Thyroid gland (tissue), 4 donors: ENCODE results near the gene BGLAP. TPM values are rescaled to one million over a fixed set of nuclear protein-coding genes. Genes with fewer than 3 reads are reported as not detected.

ENCODE experiments used
- DNase-seq, 2 donors: peaks; one replicate each; pipeline ENCODE4 v3.0.0-alpha.2; 2019
- H3K27ac ChIP-seq, 3 donors: fragments of 200-600 bp; sonication (generic); 1 replicate in 2 of 3; 2 replicates in 1 of 3; pipeline ENCODE4 v1.5.1; 2016 to 2019; ENCODE audit warnings: mild to moderate bottlenecking in 1 of 3, moderate library complexity in 1 of 3
- H3K27me3 ChIP-seq: fragments of 200-600 bp; sonication (generic); one replicate; pipeline ENCODE4 v1.5.1; 2019
- H3K36me3 ChIP-seq, 2 donors: fragments of 200-600 bp; sonication (generic); one replicate each; pipeline ENCODE4 v1.5.1; 2016 to 2019
- H3K4me1 ChIP-seq, 2 donors: fragments of 200-600 bp; sonication (generic); one replicate each; pipeline ENCODE4 v1.5.1; 2017 to 2019
- H3K4me3 ChIP-seq, 3 donors: fragments of 200-600 bp; sonication (generic); replicated peaks in 1 of 3; 1 replicate in 2 of 3; 2 replicates in 1 of 3; pipeline ENCODE4 v1.5.1; 2016; ENCODE audit warnings: mild to moderate bottlenecking in 1 of 3
- H3K9me3 ChIP-seq: fragments of 200-600 bp; sonication (generic); one replicate; pipeline ENCODE4 v1.5.1; 2017
- POLR2A ChIP-seq, 2 donors: fragments of 450-650 bp; IDR thresholded peaks; one replicate each; pipeline ENCODE4 v1.6.1; 2017; ENCODE audit warnings: antibody characterized with exemption in 2 of 2, mild to moderate bottlenecking in 2 of 2, moderate library complexity in 1 of 2
- WGBS, 2 donors: methylation state at CpG; one replicate each; pipeline ENCODE4 v1.1.5; 2017; 5-methylcytosine and 5-hydroxymethylcytosine counted together
- intact Hi-C: fragments of 100-400 bp; cut with DNase I; formaldehyde crosslinking; loops from one replicate; pipeline ENCODE4 v1.15.1; 2023
- total RNA-seq, 4 donors: library from RNA; depleted of rRNA; stranded (reverse); fragments of >200 nt; gene quantifications; one replicate each; pipeline ENCODE4 v1.2.3, GENCODE V29; 2016
- TF ChIP-seq, protein P1 (sequence below), 6 experiments: fragments of 200-600 bp in 3 of 6; fragments of 450-650 bp in 3 of 6; sonication (generic) in 3 of 6; IDR thresholded peaks; one replicate each; pipeline ENCODE4 v1.5.1; 2016 to 2019; ENCODE audit warnings: antibody characterized with exemption in 6 of 6, mild to moderate bottlenecking in 2 of 6, inconsistent platforms in 1 of 6, moderate library complexity in 1 of 6

Gene BGLAP
- total RNA-seq, 4 donors from 2014 or later, result 1.0 to 4.4 (median 1.3) TPM; not detected in 1

DNA sequence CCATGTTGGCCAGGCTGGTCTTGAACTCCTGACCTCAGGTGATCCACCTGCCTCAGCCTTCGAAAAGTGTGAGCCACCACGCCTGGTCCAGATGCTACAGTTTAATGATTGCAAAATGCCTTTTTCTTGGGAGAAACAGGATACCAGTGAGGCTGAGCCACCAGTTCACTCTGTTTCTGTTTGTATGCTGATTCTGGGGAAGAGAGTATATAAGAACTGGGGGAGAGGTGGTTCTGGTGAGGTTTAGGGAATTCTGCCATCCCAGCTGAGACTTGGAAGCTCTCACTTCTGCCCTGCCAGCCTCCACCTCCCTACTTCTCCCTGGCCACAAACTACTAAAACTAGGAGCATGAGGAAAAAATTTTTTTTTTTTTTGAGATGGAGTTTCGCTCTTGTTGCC, 37.3 kb upstream of the BGLAP start:
- Histone ChIP-seq H3K9me3 (no peaks in the 10 kb centered on the region), H3K4me1 (peaks cover 0 to 4% of the 10 kb centered on the region in 2 donors), H3K36me3 (peaks cover 14 to 19% of the 10 kb centered on the region in 2 donors), H3K4me3 (no peak overlapping the region), H3K27me3 (no peaks in the 10 kb centered on the region), H3K27ac (no peak overlapping the region)
- no peak for DNase-seq
- TF ChIP-seq, protein P1, sequence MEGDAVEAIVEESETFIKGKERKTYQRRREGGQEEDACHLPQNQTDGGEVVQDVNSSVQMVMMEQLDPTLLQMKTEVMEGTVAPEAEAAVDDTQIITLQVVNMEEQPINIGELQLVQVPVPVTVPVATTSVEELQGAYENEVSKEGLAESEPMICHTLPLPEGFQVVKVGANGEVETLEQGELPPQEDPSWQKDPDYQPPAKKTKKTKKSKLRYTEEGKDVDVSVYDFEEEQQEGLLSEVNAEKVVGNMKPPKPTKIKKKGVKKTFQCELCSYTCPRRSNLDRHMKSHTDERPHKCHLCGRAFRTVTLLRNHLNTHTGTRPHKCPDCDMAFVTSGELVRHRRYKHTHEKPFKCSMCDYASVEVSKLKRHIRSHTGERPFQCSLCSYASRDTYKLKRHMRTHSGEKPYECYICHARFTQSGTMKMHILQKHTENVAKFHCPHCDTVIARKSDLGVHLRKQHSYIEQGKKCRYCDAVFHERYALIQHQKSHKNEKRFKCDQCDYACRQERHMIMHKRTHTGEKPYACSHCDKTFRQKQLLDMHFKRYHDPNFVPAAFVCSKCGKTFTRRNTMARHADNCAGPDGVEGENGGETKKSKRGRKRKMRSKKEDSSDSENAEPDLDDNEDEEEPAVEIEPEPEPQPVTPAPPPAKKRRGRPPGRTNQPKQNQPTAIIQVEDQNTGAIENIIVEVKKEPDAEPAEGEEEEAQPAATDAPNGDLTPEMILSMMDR (IDR thresholded peaks at IDR 0.05), result no peak
- no peak for TF ChIP-seq POLR2A (IDR thresholded peaks at IDR 0.05)
- WGBS, 2 donors, result 90 to 93% methylated on average over 3 of the region's 3 CpGs
- intact Hi-C loops, result no loop called here

- whole genome bisulfite sequencing, 2 donors, result 94 to 96% methylated on average over 3 of the region's 3 CpGs
- Histone ChIP-seq H3K4me1 (peaks cover 11 to 15% of the 10 kb centered on the region in 2 donors), H3K27me3 (no peaks in the 10 kb centered on the region), H3K4me3 (no peak overlapping the region), H3K9me3 (no peaks in the 10 kb centered on the region), H3K27ac (no peak overlapping the region), H3K36me3 (peaks cover 11 to 13% of the 10 kb centered on the region in 2 donors)
- no peak for DNase-seq
- TF ChIP-seq, protein P1 (IDR thresholded peaks at IDR 0.05), result no peak
- no peak for TF ChIP-seq POLR2A (IDR thresholded peaks at IDR 0.05)
- intact Hi-C loops, result no loop called here
Measured at GRCh38 chr1:156211243-156211642, 30.7 kb upstream of the BGLAP start.

DNA sequence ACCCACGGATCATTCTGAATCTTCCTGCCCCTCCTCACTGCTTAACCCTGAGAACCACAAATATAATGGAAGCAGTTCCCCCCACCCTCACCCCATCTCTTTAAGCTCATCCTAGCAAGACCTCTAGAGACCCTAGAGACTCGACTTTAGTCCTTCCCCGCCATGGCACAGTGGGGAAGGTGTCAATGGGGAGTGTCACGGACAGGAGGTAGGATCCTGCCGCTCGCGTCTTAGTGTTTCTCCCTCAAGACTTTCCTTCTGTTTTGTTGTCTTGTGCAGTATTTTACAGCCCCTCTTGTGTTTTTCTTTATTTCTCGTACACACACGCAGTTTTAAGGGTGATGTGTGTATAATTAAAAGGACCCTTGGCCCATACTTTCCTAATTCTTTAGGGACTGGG, 29.9 kb upstream of the BGLAP start:
- peaks cover 11 to 13% of the 10 kb centered on the region in 2 donors for H3K36me3 ChIP-seq
- no peak for DNase-seq
- peak overlapping the region in 1 of 3 donors; percentile 45 for H3K4me3 ChIP-seq
- TF ChIP-seq, protein P1 (IDR thresholded peaks at IDR 0.05), result no peak
- no peak for TF ChIP-seq POLR2A (IDR thresholded peaks at IDR 0.05)
- peak overlapping the region; percentile 89 to 92 (median 91) for H3K27ac ChIP-seq
- H3K4me1 ChIP-seq, result peaks cover 11 to 16% of the 10 kb centered on the region in 2 donors
- H3K9me3 ChIP-seq, result no peaks in the 10 kb centered on the region
- WGBS, 2 donors, result 80 to 83% methylated on average over 9 of the region's 9 CpGs
- H3K27me3 ChIP-seq, result no peaks in the 10 kb centered on the region
- intact Hi-C loops, result no loop called here

GRCh38 chr1:156212833-156213643, 28.9 kb upstream of the BGLAP start, which contains the start of gene PMF1:
PMF1 (plus strand) TSS chr1:156213007; CDS start chr1:156213016, 9 bp downstream.
- DNase-seq, result peak; percentile 98 to 99
- 0 to 1% methylated on average over 44 to 54 of the region's 61 CpGs for WGBS, 2 donors
- peaks cover 7 to 10% of the 10 kb centered on the region in 2 donors for H3K36me3 ChIP-seq
- H3K4me1 ChIP-seq, result peaks cover 11 to 25% of the 10 kb centered on the region in 2 donors
- peak within 1 kb of the TSS; percentile 7 to 91 (median 45) for H3K4me3 ChIP-seq
- H3K27me3 ChIP-seq, result no peaks in the 10 kb centered on the region
- TF ChIP-seq POLR2A (IDR thresholded peaks at IDR 0.05), result peak in 1 of 2 donors; percentile 79
- TF ChIP-seq, protein P1 (IDR thresholded peaks at IDR 0.05), result no peak
- peak within 1 kb of the TSS; percentile 89 to 92 (median 91) for H3K27ac ChIP-seq
- H3K9me3 ChIP-seq, result no peaks in the 10 kb centered on the region
- intact Hi-C loops, result no loop called here

DNA sequence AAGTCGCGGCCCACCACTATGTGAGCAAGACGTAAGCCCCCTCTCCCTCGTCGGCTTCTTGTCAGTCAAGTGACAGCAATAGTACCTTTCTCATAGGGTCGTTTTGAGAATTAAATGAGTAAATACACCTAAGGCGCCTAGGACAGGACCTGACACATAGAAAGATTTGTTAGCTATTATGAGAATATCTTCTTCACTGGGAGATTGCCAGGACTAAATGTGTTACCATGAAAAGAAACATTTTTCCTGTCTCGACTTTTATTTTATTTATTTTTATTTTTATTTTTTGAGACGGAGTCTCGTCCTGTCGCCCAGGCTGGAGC, 28.4 kb upstream of the BGLAP start:
- no peak for TF ChIP-seq POLR2A (IDR thresholded peaks at IDR 0.05)
- TF ChIP-seq, protein P1 (IDR thresholded peaks at IDR 0.05), result no peak
- intact Hi-C loops, result no loop called here
- Histone ChIP-seq H3K27ac (peak overlapping the region; percentile 89 to 92 (median 91)), H3K36me3 (peaks cover 5 to 6% of the 10 kb centered on the region in 2 donors), H3K4me3 (peak overlapping the region; percentile 7 to 91 (median 45)), H3K4me1 (peaks cover 11 to 29% of the 10 kb centered on the region in 2 donors), H3K27me3 (no peaks in the 10 kb centered on the region), H3K9me3 (no peaks in the 10 kb centered on the region)
- no peak for DNase-seq
- 23 to 24% methylated on average over 11 of the region's 11 CpGs for WGBS, 2 donors
